Heart left ventricle (tissue), 13 donors: ENCODE measurements around the gene DGKB.

Source experiments
- CTCF ChIP-seq, 12 donors: fragments of 200-600 bp; sonication (generic) in 4 of 12; IDR thresholded peaks; one replicate each; pipeline versions ENCODE4 v1.5.0 to v1.8.0; 2018 to 2022; ENCODE audit warnings: antibody characterized with exemption in 12 of 12, mild to moderate bottlenecking in 5 of 12
- POLR2A ChIP-seq, 2 donors: fragments of 450-650 bp; IDR thresholded peaks; one replicate each; pipeline ENCODE4 v1.6.1; 2017; ENCODE audit warnings: antibody characterized with exemption in 2 of 2, mild to moderate bottlenecking in 2 of 2, moderate library complexity in 2 of 2
- donor health status: ischemic (EF 13 %, LVEDD 7.1; RV severe dilation, severe dysfunction).
- donor health status: DM: no; HTN: yes; CAD: no.
- donor health status: DM: no; HTN: no; CAD: no.
- donor health status: ischemic (EF 25% LVEDD 6.9; RV normal size, moderate dysfunction).
- donor health status: ischemic (EF 25% LVEDD 5.7; RV mildly dilated, moderate dysfunction).
- donor health status: ischemic (EF 35%, LVEDD 5.7; RV mildly dilated, moderate dysfunction).
- donor health status: nonischemic (EF 11% LVEDD 7.7; RV severe dilation, severe dysfunction).
- donor health status: DM: yes; HTN: yes; CAD: no.
- donor health status: PGD.
- donor health status: ischemic (EF 29% LVEDD 5.4; RV normal size, mild dysfunction).
- donor health status: nonischemic (EF 23%, LVEDD 6.1; RV moderate dilation, normal function).

DNA sequence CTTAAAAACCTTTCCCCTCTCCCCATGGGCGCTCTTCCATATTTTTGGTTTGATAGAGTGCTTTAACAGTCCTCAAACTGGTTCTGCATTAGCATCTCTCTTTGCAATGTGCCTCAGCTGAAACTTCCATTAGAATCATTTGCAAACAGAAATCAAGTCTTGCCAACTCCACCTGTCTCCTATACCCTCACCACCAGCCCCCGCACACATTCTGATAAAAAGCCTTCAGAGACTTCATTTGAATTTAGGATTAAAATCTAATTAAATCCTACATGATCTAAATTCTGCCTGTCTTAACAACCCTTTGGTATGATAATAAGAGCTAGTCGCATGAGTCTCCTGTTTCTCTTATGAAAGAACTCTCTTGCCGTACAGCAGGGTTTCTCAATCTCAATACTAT is 528.2 kb downstream of the DGKB start:
- no peak for TF ChIP-seq CTCF (IDR thresholded peaks at IDR 0.05)
- TF ChIP-seq POLR2A (IDR thresholded peaks at IDR 0.05), result no peak
